ENCODE data around the gene PINK1.

- TF ChIP-seq RAD21 (IDR thresholded peaks at IDR 0.05; ENCODE audit: low read length): peak; percentile 82
- TF ChIP-seq CTCF (IDR thresholded peaks at IDR 0.05): peak; percentile 84
Observed at GRCh38 chr1:20640183-20640597, 6.9 kb downstream of the PINK1 start.
